ENCODE data around the gene INO80C.

GRCh38 chr18:35473562-35473961 lies 24.2 kb downstream of the INO80C start:
- TF ChIP-seq POLR2AphosphoS5 (IDR thresholded peaks at IDR 0.05; ENCODE audit: borderline replicate concordance, low read depth, low read length) (no peak), EZH2 (IDR thresholded peaks at IDR 0.05) (no peak), FOXP2 (optimal IDR thresholded peaks at IDR 0.05; ENCODE audit: control extremely low read depth, extremely low read length, insufficient read depth) (no peak)
